WERI-Rb-1 (cell line): Measurements from ENCODE around the gene FHOD3.
"Not testable (repeated sequence)": the region's sequence is repeated elsewhere in the genome, so short reads cannot be mapped to it uniquely, and the experiment has no call there.

ENCODE experiments used
- DNase-seq: peaks from one replicate; pipeline ENCODE4 v3.0.0-alpha.2; 2020
- H3K27ac ChIP-seq: fragments of 250-450 bp; sonication (Bioruptor Pico); 2 replicates; pipeline ENCODE4 v1.5.1; 2020; ENCODE audit warnings: mild to moderate bottlenecking, moderate library complexity
- H3K27me3 ChIP-seq: fragments of 250-450 bp; sonication (Bioruptor Pico); 2 replicates; pipeline ENCODE4 v1.5.1; 2021; ENCODE audit warnings: mild to moderate bottlenecking, low read depth, moderate library complexity; ENCODE audit not compliant: insufficient read depth, severe bottlenecking
- H3K36me3 ChIP-seq: fragments of 250-450 bp; sonication (Bioruptor Pico); 2 replicates; pipeline ENCODE4 v1.5.1; 2020; ENCODE audit warnings: mild to moderate bottlenecking, moderate library complexity
- H3K4me3 ChIP-seq: 2 replicates; pipeline ENCODE4 v1.5.1; 2011; ENCODE audit warnings: low read depth, mild to moderate bottlenecking, control low read depth, low read length
- H3K9me3 ChIP-seq: fragments of 250-450 bp; sonication (Bioruptor Pico); 2 replicates; pipeline ENCODE4 v1.5.1; 2021; ENCODE audit warnings: mild to moderate bottlenecking, moderate library complexity; ENCODE audit not compliant: severe bottlenecking
- CTCF ChIP-seq: IDR thresholded peaks from 2 replicates; pipeline ENCODE4 v1.5.1; 2011; ENCODE audit warnings: low read depth, mild to moderate bottlenecking, control low read depth, inconsistent platforms, low read length

Gene FHOD3

GRCh38 chr18:36459203-36459602 lies 161.7 kb downstream of the FHOD3 start:
- Histone ChIP-seq H3K9me3 (no peaks in the 10 kb centered on the region), H3K4me3 (no peak overlapping the region), H3K36me3 (no peaks in the 10 kb centered on the region), H3K27ac (no peak overlapping the region), H3K27me3 (no peaks in the 10 kb centered on the region)
- no peak for DNase-seq
- no peak for TF ChIP-seq CTCF

- no peak for TF ChIP-seq CTCF
- no peak for DNase-seq
- Histone ChIP-seq H3K9me3 (no peaks in the 10 kb centered on the region), H3K27ac (no peak overlapping the region), H3K4me3 (no peak overlapping the region), H3K27me3 (no peaks in the 10 kb centered on the region), H3K36me3 (no peaks in the 10 kb centered on the region)
These were observed 162.3 kb downstream of the FHOD3 start for GRCh38 chr18:36459786-36460185.

GRCh38 chr18:36460324-36460850 lies 162.9 kb downstream of the FHOD3 start:
- Histone ChIP-seq H3K27me3 (no peaks in the 10 kb centered on the region), H3K27ac (no peak overlapping the region), H3K4me3 (no peak overlapping the region), H3K9me3 (no peaks in the 10 kb centered on the region), H3K36me3 (no peaks in the 10 kb centered on the region)
- no peak for TF ChIP-seq CTCF
- DNase-seq, result no peak

- Histone ChIP-seq H3K9me3 (no peaks in the 10 kb centered on the region), H3K27ac (no peak overlapping the region), H3K27me3 (no peaks in the 10 kb centered on the region), H3K4me3 (no peak overlapping the region), H3K36me3 (no peaks in the 10 kb centered on the region)
- TF ChIP-seq CTCF, result no peak
- no peak for DNase-seq
These were observed 163.3 kb downstream of the FHOD3 start for GRCh38 chr18:36460854-36461253.

GRCh38 chr18:36461551-36461987 lies 164.1 kb downstream of the FHOD3 start:
- Histone ChIP-seq H3K27me3 (no peaks in the 10 kb centered on the region), H3K9me3 (no peaks in the 10 kb centered on the region), H3K27ac (no peak overlapping the region), H3K4me3 (no peak overlapping the region), H3K36me3 (no peaks in the 10 kb centered on the region)
- TF ChIP-seq CTCF, result no peak
- no peak for DNase-seq

GRCh38 chr18:36463516-36463915 lies 166.0 kb downstream of the FHOD3 start:
- not testable (repeated sequence) for H3K27me3 ChIP-seq, H3K36me3 ChIP-seq, H3K9me3 ChIP-seq, DNase-seq, H3K4me3 ChIP-seq, H3K27ac ChIP-seq
